K562 (cell line): ENCODE data around the gene SCAMP3.

Source experiments
- BRD4 ChIP-seq: fragments of 200-600 bp; sonication (generic); IDR thresholded peaks from 2 replicates; pipeline ENCODE4 v1.6.1; 2017; ENCODE audit warnings: inconsistent platforms
- MIER1 ChIP-seq: fragments of 450-650 bp; IDR thresholded peaks from 2 replicates; pipeline ENCODE4 v1.6.1; 2016; ENCODE audit warnings: antibody characterized with exemption, mild to moderate bottlenecking, low read depth
- RAD51 ChIP-seq: fragments of 450-650 bp; IDR thresholded peaks from 2 replicates; pipeline ENCODE4 v1.7.1; 2016; ENCODE audit warnings: low read depth, mild to moderate bottlenecking, borderline replicate concordance
- TSC22D4 ChIP-seq: fragments of 450-650 bp; IDR thresholded peaks from 2 replicates; pipeline ENCODE4 v1.6.1; 2016; ENCODE audit warnings: missing genetic modification characterization, missing biosample characterization, control low read depth
- TF ChIP-seq, protein P1 (sequence below), 3 experiments: IDR thresholded peaks in 2 of 3; conservative IDR thresholded peaks in 1 of 3; 2 replicates each; pipeline ENCODE4 v1.5.1; 2011 to 2012; ENCODE audit warnings: low read length in 3 of 3, mild to moderate bottlenecking in 3 of 3, control low read depth in 2 of 3, improper control_type of control experiment in 1 of 3, inconsistent platforms in 1 of 3, low read depth in 1 of 3, mixed read lengths in 1 of 3, moderate library complexity in 1 of 3; ENCODE audit not compliant: insufficient read depth in 2 of 3
- TF ChIP-seq, protein P2 (sequence below): sonication (generic); formaldehyde crosslinking; IDR thresholded peaks from 2 replicates; pipeline ENCODE4 v1.5.0; 2020; ENCODE audit warnings: missing genetic modification reagents

GRCh38 chr1:155286544-155286943 is 24.4 kb upstream of the SCAMP3 start:
- TF ChIP-seq, protein P1, sequence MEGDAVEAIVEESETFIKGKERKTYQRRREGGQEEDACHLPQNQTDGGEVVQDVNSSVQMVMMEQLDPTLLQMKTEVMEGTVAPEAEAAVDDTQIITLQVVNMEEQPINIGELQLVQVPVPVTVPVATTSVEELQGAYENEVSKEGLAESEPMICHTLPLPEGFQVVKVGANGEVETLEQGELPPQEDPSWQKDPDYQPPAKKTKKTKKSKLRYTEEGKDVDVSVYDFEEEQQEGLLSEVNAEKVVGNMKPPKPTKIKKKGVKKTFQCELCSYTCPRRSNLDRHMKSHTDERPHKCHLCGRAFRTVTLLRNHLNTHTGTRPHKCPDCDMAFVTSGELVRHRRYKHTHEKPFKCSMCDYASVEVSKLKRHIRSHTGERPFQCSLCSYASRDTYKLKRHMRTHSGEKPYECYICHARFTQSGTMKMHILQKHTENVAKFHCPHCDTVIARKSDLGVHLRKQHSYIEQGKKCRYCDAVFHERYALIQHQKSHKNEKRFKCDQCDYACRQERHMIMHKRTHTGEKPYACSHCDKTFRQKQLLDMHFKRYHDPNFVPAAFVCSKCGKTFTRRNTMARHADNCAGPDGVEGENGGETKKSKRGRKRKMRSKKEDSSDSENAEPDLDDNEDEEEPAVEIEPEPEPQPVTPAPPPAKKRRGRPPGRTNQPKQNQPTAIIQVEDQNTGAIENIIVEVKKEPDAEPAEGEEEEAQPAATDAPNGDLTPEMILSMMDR (IDR thresholded peaks at IDR 0.05 in 2 of 3, conservative IDR thresholded peaks at IDR 0.05 in 1 of 3; ENCODE audit: insufficient read depth in 2 of 3, low read depth in 1 of 3, low read length in 3 of 3): no peak
- TF ChIP-seq, protein P2, sequence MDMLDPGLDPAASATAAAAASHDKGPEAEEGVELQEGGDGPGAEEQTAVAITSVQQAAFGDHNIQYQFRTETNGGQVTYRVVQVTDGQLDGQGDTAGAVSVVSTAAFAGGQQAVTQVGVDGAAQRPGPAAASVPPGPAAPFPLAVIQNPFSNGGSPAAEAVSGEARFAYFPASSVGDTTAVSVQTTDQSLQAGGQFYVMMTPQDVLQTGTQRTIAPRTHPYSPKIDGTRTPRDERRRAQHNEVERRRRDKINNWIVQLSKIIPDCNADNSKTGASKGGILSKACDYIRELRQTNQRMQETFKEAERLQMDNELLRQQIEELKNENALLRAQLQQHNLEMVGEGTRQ (CRISPR knock-in tag): no peak
- TF ChIP-seq MIER1 (no peak), RAD51 (no peak), TSC22D4 (tag) (no peak), BRD4 (no peak)
